ENCODE data around the gene TCL1B. TPM values are rescaled to one million over a fixed set of nuclear protein-coding genes. Genes with fewer than 3 reads are reported as not detected.

Gene TCL1B
- total and polyA plus RNA-seq, 2 of the 4 experiments (the other 2 are of a cell fraction): not detected

- H3K36me3 ChIP-seq (ENCODE audit: control insufficient read depth, insufficient read depth, low read length): no peaks in the 10 kb centered on the region
- no peaks in the 10 kb centered on the region for H3K27me3 ChIP-seq (ENCODE audit: control insufficient read depth, insufficient read depth, low read length)
- in situ Hi-C loops (cut with MboI; ENCODE audit: low sequenced_read_pairs) (no loop called here), intact Hi-C loops (cut with micrococcal nuclease) (no loop called here), dilution Hi-C loops (cut with HindIII; ENCODE audit: low sequenced_read_pairs, unreplicated experiment) (no loop called here)
- no peak overlapping the region for H3K56ac ChIP-seq (ENCODE audit: extremely low read depth, insufficient read depth, low read length)
- H3K4me3 ChIP-seq (ENCODE audit: insufficient read depth, low read depth, low read length): no peak overlapping the region
- no peak overlapping the region for H4K91ac ChIP-seq (ENCODE audit: insufficient read depth, low read depth, low read length)
- no peak overlapping the region for H3K27ac ChIP-seq (ENCODE audit: insufficient read depth, low read length)
- H3K9me1 ChIP-seq (ENCODE audit: insufficient read depth, low read length): no peaks in the 10 kb centered on the region
- 35% methylated on average over 2 of the region's 7 CpGs; no CpG with 5 or more reads in 1 of the 2 experiments for WGBS, 2 experiments (ENCODE audit: extremely low coverage in 2 of 2, insufficient read length in 1 of 2)
- CTCF ChIA-PET: no interaction called here
- H3K9me3 ChIP-seq (ENCODE audit: control insufficient read depth, insufficient read depth, low read length): no peaks in the 10 kb centered on the region; the same call in 1 of the 2 replicates
- H3K79me1 ChIP-seq (ENCODE audit: low read depth in 1 of 2, low read length in 2 of 2): no peaks in the 10 kb centered on the region
- POLR2A ChIA-PET (ENCODE audit: unreplicated experiment): no interaction called here
- H4K8ac ChIP-seq (ENCODE audit: low read depth in 2 of 2, low read length in 2 of 2): no peak overlapping the region
- DNase-seq (no peak), ATAC-seq (ENCODE audit: low read depth) (no peak)
- H2BK15ac ChIP-seq (ENCODE audit: low read depth, low read length): no peak overlapping the region
- no peak overlapping the region for H2AK5ac ChIP-seq (ENCODE audit: low read depth, low read length)
- H4K5ac ChIP-seq (ENCODE audit: low read depth, low read length): no peak overlapping the region
- H3K4me2 ChIP-seq (ENCODE audit: low read depth, low read length): no peak overlapping the region
- no peaks in the 10 kb centered on the region for H3K4me1 ChIP-seq (ENCODE audit: control insufficient read depth, insufficient read depth, low read length)
- H2BK120ac ChIP-seq (ENCODE audit: low read depth, low read length): no peak overlapping the region
- no peak overlapping the region for H3K23ac ChIP-seq (ENCODE audit: low read depth, low read length)
- H2BK5ac ChIP-seq (ENCODE audit: low read depth, low read length, poor library complexity, severe bottlenecking): no peak overlapping the region
- H3K14ac ChIP-seq (replicated peaks; ENCODE audit: low read depth, low read length): no peak overlapping the region
- no peak overlapping the region for H2BK20ac ChIP-seq (ENCODE audit: low read depth, low read length)
- H3K18ac ChIP-seq (ENCODE audit: low read depth, low read length): no peak overlapping the region
- H4K20me1 ChIP-seq (ENCODE audit: insufficient read depth, low read length): no peaks in the 10 kb centered on the region
- H2AFZ ChIP-seq (replicated peaks; ENCODE audit: low read length, poor library complexity): no peak overlapping the region
- no peak overlapping the region for H3K4ac ChIP-seq (ENCODE audit: low read depth, low read length)
- TF ChIP-seq MAZ (IDR thresholded peaks at IDR 0.05; ENCODE audit: borderline replicate concordance, low read depth, low read length): no peak
- no peak for TF ChIP-seq NFE2L2 (IDR thresholded peaks at IDR 0.05; ENCODE audit: low read depth, low read length)
- TF ChIP-seq USF2 (IDR thresholded peaks at IDR 0.05; ENCODE audit: low read depth, low read length): no peak
- TF ChIP-seq RAD21 (IDR thresholded peaks at IDR 0.05; ENCODE audit: low read length): no peak
- no peak for TF ChIP-seq BHLHE40 (IDR thresholded peaks at IDR 0.05; ENCODE audit: low read depth, low read length)
- no peak for TF ChIP-seq SMC3 (IDR thresholded peaks at IDR 0.05; ENCODE audit: low read depth, low read length)
- no peak for TF ChIP-seq CHD1 (IDR thresholded peaks at IDR 0.05; ENCODE audit: low read depth, low read length)
- no peak for TF ChIP-seq RFX5 (IDR thresholded peaks at IDR 0.05; ENCODE audit: low read depth, low read length)
- H2AK9ac ChIP-seq (replicated peaks; ENCODE audit: low read depth, low read length, poor library complexity): no peak overlapping the region
- H3K9ac ChIP-seq (ENCODE audit: low read depth, low read length): no peak overlapping the region
- BruUV-seq (replicated peaks): no TSS peak
These were observed 35.2 kb upstream of the TCL1B start for GRCh38 chr14:95651028-95651427.

All from IMR-90 (cell line).